Keratinocyte (primary cell): ENCODE results near the gene MAN1A2. TPM values are rescaled to one million over a fixed set of nuclear protein-coding genes. Genes with fewer than 3 reads are reported as not detected.

Source experiments
- DNase-seq: peaks from one replicate; pipeline ENCODE4 v3.0.0-alpha.2; 2011; ENCODE audit warnings: low read depth, missing footprints, low spot score
- FAIRE-seq: peaks from 2 replicates; lab custom pipeline; 2011; peaks lifted over from hg19 to GRCh38; lab: Jason Lieb, UNC
- H2AFZ ChIP-seq: 2 replicates; pipeline ENCODE4 v1.6.0; 2012; ENCODE audit warnings: low read length, control low read depth, inconsistent platforms; ENCODE audit not compliant: control insufficient read depth
- H3K27ac ChIP-seq: 2 replicates; pipeline ENCODE4 v1.5.1; 2011; ENCODE audit warnings: low read length; ENCODE audit not compliant: control insufficient read depth, insufficient read depth
- H3K27me3 ChIP-seq: 3 replicates; pipeline ENCODE4 v1.6.0; 2011; ENCODE audit warnings: low read length; ENCODE audit not compliant: control insufficient read depth, insufficient read depth; ENCODE audit errors: extremely low read depth
- H3K36me3 ChIP-seq, 2 experiments: 2 replicates in 1 of 2; 3 replicates in 1 of 2; pipeline ENCODE4 v1.5.1; 2011; ENCODE audit warnings: low read length in 2 of 2, mild to moderate bottlenecking in 1 of 2; ENCODE audit not compliant: control insufficient read depth in 2 of 2, insufficient read depth in 2 of 2; ENCODE audit errors: extremely low read depth in 1 of 2
- H3K4me1 ChIP-seq: 3 replicates; pipeline ENCODE4 v1.5.1; 2011; ENCODE audit warnings: low read length; ENCODE audit not compliant: control insufficient read depth, insufficient read depth; ENCODE audit errors: extremely low read depth
- H3K4me2 ChIP-seq: 3 replicates; pipeline ENCODE4 v1.6.0; 2011; ENCODE audit warnings: low read depth, low read length; ENCODE audit not compliant: control insufficient read depth, insufficient read depth; ENCODE audit errors: extremely low read depth
- H3K4me3 ChIP-seq, 3 experiments: fragments of 200-600 bp in 1 of 3; sonication (generic) in 1 of 3; 2 replicates in 2 of 3; 3 replicates in 1 of 3; pipeline ENCODE4 v1.5.1; 2011 to 2016; ENCODE audit warnings: low read length in 3 of 3, mild to moderate bottlenecking in 3 of 3, control low read depth in 2 of 3, inconsistent platforms in 1 of 3, low read depth in 1 of 3, mixed read lengths in 1 of 3, mixed run types in 1 of 3, moderate library complexity in 1 of 3; ENCODE audit not compliant: control insufficient read depth in 2 of 3, insufficient read depth in 2 of 3; ENCODE audit errors: extremely low read depth in 1 of 3
- H3K79me2 ChIP-seq: 2 replicates; pipeline ENCODE4 v1.6.0; 2012; ENCODE audit warnings: low read length; ENCODE audit not compliant: control insufficient read depth, insufficient read depth
- H3K9ac ChIP-seq: 3 replicates; pipeline ENCODE4 v1.6.0; 2011; ENCODE audit warnings: low read length; ENCODE audit not compliant: control insufficient read depth, insufficient read depth; ENCODE audit errors: extremely low read depth
- H3K9me1 ChIP-seq: 3 replicates; pipeline ENCODE4 v1.6.0; 2011; ENCODE audit warnings: low read length; ENCODE audit not compliant: control insufficient read depth, insufficient read depth; ENCODE audit errors: extremely low read depth
- H3K9me3 ChIP-seq: 2 replicates; pipeline ENCODE4 v1.5.1; 2012; ENCODE audit warnings: low read depth, low read length; ENCODE audit not compliant: control insufficient read depth
- H4K20me1 ChIP-seq: 3 replicates; pipeline ENCODE4 v1.6.0; 2011; ENCODE audit warnings: low read length; ENCODE audit not compliant: control insufficient read depth, insufficient read depth; ENCODE audit errors: extremely low read depth
- EZH2 ChIP-seq: IDR thresholded peaks from one replicate; pipeline ENCODE4 v1.6.1; 2012; ENCODE audit warnings: inconsistent platforms, mild to moderate bottlenecking, low read length, moderate library complexity
- dilution Hi-C: fragments of 300-500 bp; cut with MboI; formaldehyde crosslinking; loops from one replicate; pipeline ENCODE4 v1.7.0; 2020; ENCODE audit warnings: low sequenced_read_pairs; ENCODE audit not compliant: extremely low pct_ligation_motif_present
- polyA plus RNA-seq, 5 experiments: library from polyadenylated mRNA; depleted of rRNA in 3 of 5; stranded (reverse) in 3 of 5; stranded (forward) in 1 of 5; unstranded in 1 of 5; fragments of >200 nt; gene quantifications; 1 replicate in 1 of 5; 2 replicates in 3 of 5; 3 replicates in 1 of 5; pipeline versions ENCODE4 v1.2.1 to v1.2.3, GENCODE V29; 2011 to 2012; ENCODE audit warnings: missing spikeins in 2 of 5, low read depth in 1 of 5, low replicate concordance in 1 of 5
- TF ChIP-seq, protein P1 (sequence below), 3 experiments: IDR thresholded peaks in 1 of 3; conservative IDR thresholded peaks in 1 of 3; optimal IDR thresholded peaks in 1 of 3; 2 replicates in 2 of 3; 3 replicates in 1 of 3; pipeline versions ENCODE3 to v1.5.1; 2011; ENCODE audit warnings: low read length in 3 of 3, mild to moderate bottlenecking in 3 of 3, moderate library complexity in 2 of 3, control low read depth in 1 of 3, inconsistent platforms in 1 of 3; ENCODE audit not compliant: insufficient read depth in 2 of 3; ENCODE audit errors: extremely low read depth in 1 of 3

The MAN1A2 gene
- polyA plus RNA-seq, 1 donor (not counting 4 experiments of a cell fraction or from before 2014, with no cell fraction given) = 19.0 TPM

DNA sequence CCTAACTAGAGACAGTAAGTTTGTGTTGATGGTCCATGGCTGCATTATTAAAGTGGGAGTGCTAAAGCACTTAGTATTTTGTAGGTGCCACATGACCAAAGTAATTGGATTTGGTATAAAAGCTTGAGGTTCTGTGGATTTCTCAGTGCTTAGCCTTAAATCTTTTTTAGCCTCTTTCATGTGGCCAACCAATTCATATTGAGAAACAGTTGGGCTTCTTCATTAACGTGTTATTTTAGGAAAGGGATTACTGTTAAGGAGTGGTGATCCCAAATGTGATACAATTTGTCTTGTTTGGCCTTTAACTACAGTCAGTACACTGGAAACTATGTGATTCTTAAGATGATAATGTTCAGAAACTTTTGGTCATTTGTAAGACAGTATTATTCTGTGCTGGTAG, 25.5 kb downstream of the MAN1A2 start:
- H3K4me2 ChIP-seq = no peak overlapping the region
- dilution Hi-C loops = no loop called here
- FAIRE-seq = no peak

DNA sequence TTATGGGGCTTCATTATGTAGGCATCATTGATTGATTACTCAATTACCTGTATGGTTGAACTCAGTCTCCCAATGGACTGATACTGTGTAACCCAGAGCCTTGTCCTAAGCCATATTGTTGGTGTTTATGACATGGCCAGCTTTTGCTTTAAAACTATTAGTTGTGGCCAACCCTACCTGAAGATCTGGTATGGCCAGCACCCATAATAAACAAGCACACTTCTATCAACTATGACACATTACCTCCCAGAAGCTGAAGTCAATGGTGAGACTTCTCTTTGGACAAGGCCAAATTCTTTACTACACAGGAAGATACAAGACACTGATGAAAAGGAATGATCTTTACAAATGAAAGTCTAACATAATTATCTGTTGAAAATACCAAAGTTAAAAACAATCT, 28.8 kb downstream of the MAN1A2 start:
- Histone ChIP-seq H3K9me1 (no peaks in the 10 kb centered on the region), H3K27ac (no peak overlapping the region), H3K9ac (no peak overlapping the region), H4K20me1 (no peaks in the 10 kb centered on the region), H3K4me3 (no peak overlapping the region), H3K9me3 (no peaks in the 10 kb centered on the region), H3K4me1 (no peaks in the 10 kb centered on the region), H3K27me3 (no peaks in the 10 kb centered on the region), H3K4me2 (no peak overlapping the region), H3K79me2 (peaks cover 18% of the 10 kb centered on the region), H3K36me3 (no peaks in the 10 kb centered on the region), H2AFZ (no peak overlapping the region)
- FAIRE-seq (no peak), DNase-seq (no peak)
- dilution Hi-C loops = no loop called here
- TF ChIP-seq, protein P1, sequence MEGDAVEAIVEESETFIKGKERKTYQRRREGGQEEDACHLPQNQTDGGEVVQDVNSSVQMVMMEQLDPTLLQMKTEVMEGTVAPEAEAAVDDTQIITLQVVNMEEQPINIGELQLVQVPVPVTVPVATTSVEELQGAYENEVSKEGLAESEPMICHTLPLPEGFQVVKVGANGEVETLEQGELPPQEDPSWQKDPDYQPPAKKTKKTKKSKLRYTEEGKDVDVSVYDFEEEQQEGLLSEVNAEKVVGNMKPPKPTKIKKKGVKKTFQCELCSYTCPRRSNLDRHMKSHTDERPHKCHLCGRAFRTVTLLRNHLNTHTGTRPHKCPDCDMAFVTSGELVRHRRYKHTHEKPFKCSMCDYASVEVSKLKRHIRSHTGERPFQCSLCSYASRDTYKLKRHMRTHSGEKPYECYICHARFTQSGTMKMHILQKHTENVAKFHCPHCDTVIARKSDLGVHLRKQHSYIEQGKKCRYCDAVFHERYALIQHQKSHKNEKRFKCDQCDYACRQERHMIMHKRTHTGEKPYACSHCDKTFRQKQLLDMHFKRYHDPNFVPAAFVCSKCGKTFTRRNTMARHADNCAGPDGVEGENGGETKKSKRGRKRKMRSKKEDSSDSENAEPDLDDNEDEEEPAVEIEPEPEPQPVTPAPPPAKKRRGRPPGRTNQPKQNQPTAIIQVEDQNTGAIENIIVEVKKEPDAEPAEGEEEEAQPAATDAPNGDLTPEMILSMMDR (optimal IDR thresholded peaks at IDR 0.05 in 1 of 3, IDR thresholded peaks at IDR 0.05 in 1 of 3, conservative IDR thresholded peaks at IDR 0.05 in 1 of 3; ENCODE audit: extremely low read depth in 1 of 3, insufficient read depth in 2 of 3, low read length in 3 of 3) = no peak
- TF ChIP-seq EZH2 = no peak

More for the DNA sequence above, 25.5 kb downstream of the MAN1A2 start:
- Histone ChIP-seq H3K4me3 (no peak overlapping the region), H3K9me3 (no peaks in the 10 kb centered on the region), H3K9ac (no peak overlapping the region), H3K27ac (no peak overlapping the region), H3K79me2 (peaks cover 23% of the 10 kb centered on the region), H3K9me1 (no peaks in the 10 kb centered on the region), H3K27me3 (no peaks in the 10 kb centered on the region), H3K36me3 (no peaks in the 10 kb centered on the region), H3K4me1 (no peaks in the 10 kb centered on the region), H2AFZ (no peak overlapping the region), H4K20me1 (no peaks in the 10 kb centered on the region)
- TF ChIP-seq, protein P1 (optimal IDR thresholded peaks at IDR 0.05 in 1 of 3, IDR thresholded peaks at IDR 0.05 in 1 of 3, conservative IDR thresholded peaks at IDR 0.05 in 1 of 3; ENCODE audit: extremely low read depth in 1 of 3, insufficient read depth in 2 of 3, low read length in 3 of 3) = no peak
- TF ChIP-seq EZH2 = no peak
- no peak for DNase-seq
